Psoas muscle (tissue), 8 donors: Measurements from ENCODE around the gene BIVM. TPM values are rescaled to one million over a fixed set of nuclear protein-coding genes. Genes with fewer than 3 reads are reported as not detected.

Source experiments
- ATAC-seq, 4 donors: fragments of 200-7000 bp; cut with Tn5 transposase; one replicate each; pipeline ENCODE4 v1.9.1; 2020; ENCODE audit warnings: moderate library complexity in 3 of 4, mild to moderate bottlenecking in 2 of 4
- DNase-seq, 2 donors: peaks; one replicate each; pipeline ENCODE4 v3.0.0-alpha.2; 2020
- H3K27ac ChIP-seq: fragments of 200-600 bp; one replicate; pipeline ENCODE4 v1.8.0; 2022
- H3K27me3 ChIP-seq, 3 donors: fragments of 200-600 bp in 1 of 3; one replicate each; pipeline versions ENCODE4 v1.6.1 to v1.8.0; 2013 to 2022; ENCODE audit warnings: low read length in 2 of 3, mild to moderate bottlenecking in 2 of 3, moderate library complexity in 1 of 3; ENCODE audit not compliant: insufficient read depth in 3 of 3
- H3K36me3 ChIP-seq, 2 donors: fragments of 200-600 bp in 1 of 2; one replicate each; pipeline versions ENCODE4 v1.6.1 to v1.8.0; 2013 to 2022; ENCODE audit warnings: low read depth in 1 of 2, mild to moderate bottlenecking in 1 of 2, moderate library complexity in 1 of 2; ENCODE audit not compliant: insufficient read depth in 1 of 2
- H3K4me1 ChIP-seq: fragments of 200-600 bp; one replicate; pipeline ENCODE4 v1.8.0; 2022
- H3K4me3 ChIP-seq: fragments of 200-600 bp; one replicate; pipeline ENCODE4 v1.8.0; 2022; ENCODE audit warnings: mild to moderate bottlenecking
- H3K9me3 ChIP-seq: fragments of 200-600 bp; one replicate; pipeline ENCODE4 v1.8.0; 2022
- CTCF ChIP-seq: fragments of 200-600 bp; IDR thresholded peaks from one replicate; pipeline ENCODE4 v1.8.0; 2022; ENCODE audit warnings: antibody characterized with exemption
- WGBS, 3 donors: extraction: QIAGEN DNeasy Blood & Tissue Kit; methylation state at CpG; one replicate each; pipeline versions ENCODE4 v1.1.6 to v1.1.7; 2013; 5-methylcytosine and 5-hydroxymethylcytosine counted together
- intact Hi-C, 2 donors: fragments of 100-400 bp; cut with DNase I; formaldehyde crosslinking; loops; one replicate each; pipeline versions ENCODE4 v1.11.0 to v1.14.2; 2022
- polyA plus RNA-seq, 3 donors: library from polyadenylated mRNA; stranded (reverse); fragments of 200-250 nt; gene quantifications; one replicate each; pipeline ENCODE4 v1.2.3, GENCODE V29; 2013
- total RNA-seq, 4 donors: library from RNA; stranded (reverse); fragmentation: NEBNext Ultra II Directional in 2 of 4; extraction: Animal tissue kit (Norgen Biotek cat#: 25700) in 2 of 4; gene quantifications; one replicate each; pipeline versions ENCODE4 v1.2.1 to v1.2.4, GENCODE V29; 2021 to 2023
- donor health status: healthy with polysubstance abuse.
- donor health status: DM: no; HTN: no; CAD: no; lungs with moderate emphysema.
- donor health status: Bipolar disorder and iron deficiency.
- donor health status: healthy.
- donor health status: DM: yes; HTN: yes; CAD: no.
- donor health status: DM: no; HTN: no; CAD: no.
- donor health status: DM: no; HTN: no; CAD: no.
- donor health status: DM: yes; HTN: yes; CAD: no.

BIVM gene
- total and polyA plus RNA-seq, 7 donors = 7.9 to 24.6 (median 17.2) TPM

GRCh38 chr13:102856557-102856956 is 57.6 kb downstream of the BIVM start:
- H3K4me3 ChIP-seq = no peak overlapping the region
- TF ChIP-seq CTCF = no peak
- H3K36me3 ChIP-seq = peaks cover 11 to 92% of the 10 kb centered on the region in 2 donors
- ATAC-seq = peak; percentile 61 to 96 (median 85)
- H3K27me3 ChIP-seq = no peaks in the 10 kb centered on the region
- peaks cover 9% of the 10 kb centered on the region for H3K4me1 ChIP-seq
- DNase-seq = peak; percentile 36 to 77
- intact Hi-C loops = no loop called here
- H3K27ac ChIP-seq = no peak overlapping the region
- 26 to 44% (median 40%) methylated on average over 6 of the region's 6 CpGs for WGBS, 3 donors
- no peaks in the 10 kb centered on the region for H3K9me3 ChIP-seq

DNA sequence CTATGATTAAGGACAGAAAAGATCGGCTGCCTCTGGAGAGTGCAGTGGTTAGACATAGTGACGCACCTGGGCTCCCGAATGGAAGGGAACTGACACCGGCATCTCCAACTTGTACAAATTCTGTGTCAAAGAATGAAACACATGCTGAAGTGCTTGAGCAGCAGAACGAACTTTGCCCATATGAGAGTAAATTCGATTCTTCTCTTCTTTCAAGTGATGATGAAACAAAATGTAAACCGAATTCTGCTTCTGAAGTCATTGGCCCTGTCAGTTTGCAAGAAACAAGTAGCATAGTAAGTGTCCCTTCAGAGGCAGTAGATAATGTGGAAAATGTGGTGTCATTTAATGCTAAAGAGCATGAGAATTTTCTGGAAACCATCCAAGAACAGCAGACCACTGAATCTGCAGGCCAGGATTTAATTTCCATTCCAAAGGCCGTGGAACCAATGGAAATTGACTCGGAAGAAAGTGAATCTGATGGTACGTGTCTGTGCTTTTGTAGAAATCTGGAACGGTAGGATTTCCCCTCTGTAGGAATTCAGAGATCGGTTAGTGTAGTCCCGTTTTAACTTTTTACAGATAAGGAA is 63.8 kb downstream of the BIVM start:
- Histone ChIP-seq H3K27ac (no peak overlapping the region), H3K4me1 (peaks cover 11% of the 10 kb centered on the region), H3K9me3 (no peaks in the 10 kb centered on the region), H3K36me3 (peaks cover 18 to 97% of the 10 kb centered on the region in 2 donors), H3K4me3 (no peak overlapping the region), H3K27me3 (no peaks in the 10 kb centered on the region)
- intact Hi-C loops = no loop called here
- WGBS, 3 donors = 51 to 65% (median 54%) methylated on average over 13 of the region's 13 CpGs
- TF ChIP-seq CTCF = no peak
- ATAC-seq = no peak
- DNase-seq = no peak

GRCh38 chr13:102863590-102863989 is 64.7 kb downstream of the BIVM start:
- Histone ChIP-seq H3K4me1 (peaks cover 17% of the 10 kb centered on the region), H3K27me3 (no peaks in the 10 kb centered on the region), H3K36me3 (peaks cover 18 to 95% of the 10 kb centered on the region in 2 donors), H3K4me3 (no peak overlapping the region), H3K27ac (peak overlapping the region; percentile 18), H3K9me3 (no peaks in the 10 kb centered on the region)
- intact Hi-C loops = no loop called here
- 14 to 32% (median 19%) methylated on average over 4 of the region's 4 CpGs for WGBS, 3 donors
- DNase-seq = peak; percentile 55 to 85
- TF ChIP-seq CTCF = no peak
- ATAC-seq = peak; percentile 98 to 99 (median 99)

GRCh38 chr13:102868366-102868936 is 69.5 kb downstream of the BIVM start:
- Histone ChIP-seq H3K27me3 (no peaks in the 10 kb centered on the region), H3K4me1 (peaks cover 28% of the 10 kb centered on the region), H3K4me3 (no peak overlapping the region), H3K27ac (no peak overlapping the region), H3K9me3 (no peaks in the 10 kb centered on the region), H3K36me3 (peaks cover 10 to 72% of the 10 kb centered on the region in 2 donors)
- no peak for DNase-seq
- ATAC-seq = peak in 3 of 4 donors; percentile 54 to 59 (median 54)
- intact Hi-C loops = no loop called here
- WGBS, 3 donors = 36 to 39% (median 37%) methylated on average over 5 of the region's 5 CpGs
- TF ChIP-seq CTCF = no peak
